NCI-H1930 (cell line): ENCODE results near the gene KLHL30.
"Not testable (repeated sequence)": the region's sequence is repeated elsewhere in the genome, so short reads cannot be mapped to it uniquely, and the experiment has no call there.

ENCODE experiments used
- DNase-seq, 2 experiments: peaks; one replicate each; lab custom pipeline; 2025; lab: John Stamatoyannopoulos, UW

KLHL30 gene

GRCh38 chr2:238102865-238103264 is 35.6 kb upstream of the KLHL30 start:
- DNase-seq, result no peak

DNA sequence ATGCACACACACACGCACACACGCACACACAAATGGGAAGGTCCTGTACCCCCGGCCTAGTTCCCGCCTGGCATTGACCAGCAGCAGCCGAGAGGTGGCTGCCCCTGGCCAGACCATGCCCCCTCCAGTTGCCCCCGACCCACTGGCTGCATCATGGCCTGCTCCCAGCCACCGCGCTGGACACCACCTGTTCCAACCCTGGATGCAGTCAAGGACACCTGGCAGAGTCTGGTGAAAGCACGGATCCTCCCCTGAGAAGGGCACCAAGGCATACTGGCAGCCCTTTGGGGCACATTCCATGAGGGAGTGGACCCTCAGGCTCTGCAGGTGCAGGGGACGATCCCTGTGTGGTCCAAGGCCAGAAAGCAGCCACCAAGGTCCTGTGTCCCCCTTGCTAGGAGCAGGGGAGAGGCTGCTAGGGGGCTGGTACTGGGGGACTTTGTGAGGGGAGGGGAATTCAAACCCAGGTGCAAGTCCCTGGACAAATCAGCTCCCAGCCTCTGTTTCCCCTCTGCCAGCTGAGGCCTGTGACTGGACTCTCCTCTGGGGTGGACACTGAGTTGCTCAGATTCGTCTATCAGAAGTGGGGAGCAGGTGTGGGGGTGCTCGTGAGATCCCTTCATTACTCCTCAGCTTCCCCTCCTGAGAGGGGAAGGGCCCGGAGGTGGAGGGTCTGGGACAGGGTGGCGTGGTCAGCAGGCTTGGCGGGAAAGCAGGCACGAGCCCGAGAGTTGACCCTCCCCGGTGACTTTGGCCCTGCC is 34.8 kb upstream of the KLHL30 start:
- no peak for DNase-seq

DNA sequence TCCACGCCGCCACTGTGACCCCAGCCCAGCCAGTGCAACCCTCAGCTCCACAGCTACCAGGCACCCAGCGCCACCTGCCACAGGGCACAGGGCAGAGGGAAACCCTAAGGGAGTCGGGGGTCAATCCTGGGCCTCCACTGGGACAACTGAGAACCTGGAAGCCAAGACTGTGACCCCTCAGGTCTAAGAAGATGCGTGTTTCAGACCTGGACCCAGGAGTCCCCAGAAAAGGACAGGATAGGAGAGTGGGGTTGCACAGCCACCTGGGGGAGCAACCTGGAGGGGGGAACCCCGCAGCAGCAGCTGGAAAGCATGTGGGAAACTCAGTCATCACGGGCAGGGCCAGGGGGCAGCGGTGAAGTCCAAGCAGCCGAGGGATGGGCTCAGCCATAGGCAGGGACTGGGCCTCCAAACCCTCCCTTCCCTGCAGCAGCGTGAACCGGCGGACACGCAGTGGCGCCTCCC is 34.2 kb upstream of the KLHL30 start:
- no peak for DNase-seq

DNA sequence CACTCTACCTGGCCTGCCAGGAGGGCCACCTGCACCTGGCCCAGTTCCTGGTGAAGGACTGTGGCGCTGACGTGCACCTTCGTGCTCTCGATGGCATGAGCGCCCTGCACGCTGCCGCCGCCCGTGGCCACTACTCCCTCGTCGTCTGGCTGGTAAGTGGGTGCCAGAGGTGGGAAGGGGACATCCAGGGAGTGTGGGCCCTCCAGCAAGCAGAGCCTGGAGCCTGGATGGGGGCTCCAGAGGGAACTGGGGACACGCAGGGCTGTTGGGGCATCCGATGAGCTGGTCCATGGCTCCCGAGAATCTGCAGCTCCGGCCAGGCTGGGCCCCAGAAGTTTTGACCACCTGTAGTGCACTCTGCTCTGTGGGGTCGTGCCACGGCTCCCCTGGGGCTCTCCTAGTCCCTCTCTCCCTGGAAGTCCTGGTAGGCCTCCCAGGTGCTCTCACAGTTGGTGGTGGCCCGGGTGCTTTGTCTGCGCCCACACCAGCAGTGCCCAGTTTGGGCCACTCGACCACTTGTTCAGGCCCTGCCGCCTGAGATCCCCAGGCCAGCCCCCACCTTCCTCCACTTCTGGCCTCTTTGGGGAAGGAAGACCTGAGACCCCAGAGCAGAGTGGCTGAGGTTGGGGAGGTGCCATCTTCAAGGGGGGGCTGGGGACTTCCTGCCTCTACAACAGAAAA is 33.6 kb upstream of the KLHL30 start:
- no peak for DNase-seq

GRCh38 chr2:238105506-238106338 is 32.7 kb upstream of the KLHL30 start:
- no peak for DNase-seq

DNA sequence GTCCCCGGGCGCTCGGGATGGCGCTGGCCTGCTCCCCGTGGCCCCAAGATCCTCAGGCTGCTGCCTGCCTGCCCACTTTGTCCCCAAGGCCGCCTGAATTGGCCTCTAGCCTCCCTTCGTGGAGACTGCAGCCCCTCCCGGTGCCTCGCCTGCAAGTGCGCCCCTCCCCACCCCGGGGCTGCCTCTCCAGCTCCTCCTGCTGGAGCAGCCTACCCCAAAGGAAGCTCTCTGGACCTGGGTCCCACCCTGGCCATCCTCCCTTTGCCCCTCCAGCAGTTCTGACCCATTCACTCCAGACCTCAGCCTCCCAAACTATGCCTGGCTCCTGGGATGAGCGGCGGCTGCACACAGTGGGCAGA is 32.1 kb upstream of the KLHL30 start:
- DNase-seq, result no peak

- DNase-seq, result no peak
Observed at GRCh38 chr2:238106698-238107524, 31.6 kb upstream of the KLHL30 start.

DNA sequence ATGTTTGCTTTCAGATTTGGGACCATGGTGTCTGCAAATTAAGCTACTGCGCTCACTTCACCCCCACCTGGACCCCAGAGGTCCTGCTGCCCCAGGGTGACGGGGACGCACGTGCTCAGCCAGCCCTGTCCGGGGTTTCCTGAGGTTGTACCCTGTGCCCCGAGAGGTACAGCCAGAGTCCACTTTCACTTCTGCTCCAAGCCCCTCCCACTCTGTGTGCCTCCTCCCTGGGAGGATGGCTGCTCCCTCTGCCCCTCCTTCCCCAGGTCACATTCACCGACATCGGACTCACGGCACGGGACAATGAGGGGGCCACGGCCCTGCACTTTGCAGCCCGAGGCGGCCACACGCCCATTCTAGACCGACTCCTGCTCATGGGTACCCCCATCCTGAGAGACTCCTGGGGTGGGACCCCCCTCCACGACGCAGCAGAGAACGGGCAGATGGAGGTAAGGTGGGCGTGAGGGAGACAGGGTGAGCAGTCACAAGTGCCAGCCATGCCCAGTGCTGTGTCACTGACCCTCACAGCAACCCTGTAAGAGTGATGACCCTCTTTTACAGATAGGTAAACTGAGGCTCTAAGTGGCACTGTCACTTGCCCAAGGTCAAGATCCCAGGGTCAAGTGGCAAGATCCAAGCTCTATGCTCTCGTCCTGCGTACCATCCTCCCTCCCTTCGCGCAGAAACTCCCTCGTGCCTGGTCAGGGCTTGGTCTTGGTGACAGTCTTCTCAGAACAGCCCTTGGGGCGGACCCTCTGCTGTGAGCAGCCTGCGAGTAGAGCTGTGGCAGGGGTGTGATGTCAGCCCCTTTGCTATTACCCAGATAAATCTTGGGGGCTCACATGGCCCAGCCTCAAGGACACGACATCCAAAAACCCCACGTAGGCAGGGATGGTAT is 30.7 kb upstream of the KLHL30 start:
- no peak for DNase-seq

DNA sequence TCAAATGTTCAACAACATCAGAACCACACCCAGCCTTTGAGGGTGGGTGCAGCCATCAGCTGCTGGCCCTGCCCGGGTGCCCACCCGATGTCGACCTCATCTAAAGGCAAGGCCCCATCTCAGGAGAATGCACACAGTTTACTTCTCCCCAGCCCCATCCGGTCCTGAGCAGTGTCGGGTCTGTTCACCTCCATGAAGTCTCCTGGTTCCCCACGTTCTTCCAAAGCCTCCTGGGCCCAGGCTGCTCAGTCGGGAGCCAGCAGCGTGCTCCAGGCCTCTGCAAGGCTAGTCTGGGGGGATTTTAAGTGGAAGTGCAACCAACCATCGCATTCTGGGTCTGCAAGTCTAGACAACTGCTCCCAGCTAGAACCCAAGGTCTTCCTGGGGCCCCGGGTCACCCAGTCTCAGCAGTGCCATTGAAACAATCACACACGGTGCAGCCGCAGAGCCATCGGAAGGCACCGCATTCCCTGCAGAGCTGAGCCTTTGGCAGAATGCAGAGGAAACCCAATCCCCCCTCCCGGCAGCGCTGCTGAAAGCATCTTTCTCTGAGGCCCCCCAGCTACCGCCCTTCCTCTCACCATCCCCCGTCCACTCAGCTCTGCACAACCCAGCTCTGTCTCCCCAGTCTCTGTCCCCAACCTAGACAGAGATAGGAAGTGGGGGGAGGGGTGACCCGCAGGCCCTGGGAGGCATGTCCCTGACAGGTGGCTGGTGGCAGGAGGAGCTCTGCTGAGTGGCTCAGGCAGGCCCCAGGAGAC is 29.9 kb upstream of the KLHL30 start:
- DNase-seq, result no peak

DNA sequence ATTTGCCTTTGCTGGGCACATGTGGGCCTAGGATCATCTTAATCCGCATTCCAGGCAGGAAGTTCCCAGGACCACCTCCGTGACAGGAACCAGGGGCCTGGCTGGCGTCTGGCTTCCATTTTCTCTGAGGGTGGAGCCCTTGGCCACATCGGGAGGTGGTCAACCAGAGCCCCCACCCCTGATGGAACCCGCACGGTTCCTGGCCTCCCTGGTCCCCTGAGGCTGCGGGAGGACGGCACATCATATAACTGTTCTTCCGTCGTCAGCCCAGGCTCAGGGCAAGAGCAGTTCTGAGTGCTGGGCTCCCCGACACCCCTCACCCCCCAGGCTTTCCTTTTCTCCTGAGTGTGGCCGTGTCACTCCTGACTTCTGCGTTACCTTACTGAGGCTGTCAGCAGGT is 24.9 kb upstream of the KLHL30 start:
- DNase-seq, result no peak

DNA sequence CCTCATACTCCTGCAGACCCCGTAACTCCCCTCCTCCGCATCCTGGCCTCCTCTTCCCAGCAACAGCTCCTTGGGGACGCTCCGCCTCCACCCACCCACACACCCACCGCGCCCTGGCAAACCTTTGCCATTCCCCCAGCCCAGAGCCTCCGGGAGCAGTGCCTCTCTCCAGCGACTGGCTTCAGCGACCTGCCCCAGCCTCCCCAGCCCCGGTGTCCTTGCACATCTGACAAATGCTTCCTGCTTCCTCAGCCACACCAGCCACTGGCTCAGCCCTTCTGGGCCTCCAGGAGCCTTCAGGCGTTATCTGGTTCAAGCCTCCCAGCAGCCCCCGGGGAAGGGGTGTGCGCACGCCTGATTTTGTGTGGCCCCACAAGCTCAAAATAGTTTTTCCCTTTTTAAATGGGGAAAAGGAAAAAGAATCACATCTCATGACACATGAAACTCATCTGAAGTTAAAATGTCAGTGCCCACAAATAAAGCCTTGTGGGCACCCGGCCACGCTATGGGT is 24.1 kb upstream of the KLHL30 start:
- no peak for DNase-seq

- DNase-seq, result no peak
Observed at GRCh38 chr2:238114851-238115660, 23.4 kb upstream of the KLHL30 start.

GRCh38 chr2:238115709-238116108 is 22.8 kb upstream of the KLHL30 start:
- not testable (repeated sequence) for DNase-seq

GRCh38 chr2:238116298-238117198 is 21.9 kb upstream of the KLHL30 start:
- DNase-seq, result no peak

DNA sequence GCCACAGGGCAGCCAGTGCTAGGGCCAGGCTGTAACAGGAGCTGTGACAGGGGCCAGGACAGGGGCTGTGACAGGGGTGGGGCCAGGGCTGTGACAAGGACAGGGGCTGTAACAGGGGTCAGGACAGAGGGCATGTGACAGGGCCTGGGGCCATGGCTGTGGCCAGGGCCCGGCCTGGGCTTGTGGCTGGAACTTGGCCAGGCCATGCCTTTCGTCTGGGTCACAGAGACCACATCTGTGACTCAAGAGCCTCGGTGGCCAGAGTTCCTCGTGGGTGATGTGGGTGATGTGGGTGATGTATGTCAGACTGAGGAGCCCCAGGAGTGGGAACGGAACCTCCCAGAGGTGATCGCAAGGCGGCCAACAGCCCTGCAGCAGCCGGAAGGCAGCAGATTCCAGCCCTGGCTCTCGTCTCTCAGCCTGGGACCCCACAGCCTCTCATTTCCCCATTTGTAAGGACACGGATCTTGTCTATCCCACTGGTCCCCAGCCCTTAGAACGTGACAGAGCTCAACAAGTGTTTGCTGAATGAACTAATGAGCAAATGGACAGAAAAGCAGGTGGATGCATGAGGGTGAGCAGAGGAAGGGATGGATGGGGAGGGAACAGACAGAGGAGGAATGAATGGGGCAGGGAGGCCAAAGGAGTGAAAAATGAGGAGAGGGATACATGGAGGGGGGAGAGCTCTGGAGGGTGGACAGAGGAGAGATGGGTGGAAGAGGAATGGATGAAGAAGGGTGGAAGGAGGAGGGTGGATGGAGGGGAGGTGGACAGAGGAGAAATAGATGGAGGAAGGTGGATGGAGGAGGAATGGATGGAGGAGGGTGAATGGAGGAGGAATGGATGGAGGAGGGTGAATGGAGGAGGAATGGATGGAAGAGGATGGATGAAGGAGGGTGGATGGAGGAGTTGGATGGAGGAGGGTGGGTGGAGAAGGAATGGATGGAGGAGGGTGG is 21.0 kb upstream of the KLHL30 start:
- no peak for DNase-seq

DNA sequence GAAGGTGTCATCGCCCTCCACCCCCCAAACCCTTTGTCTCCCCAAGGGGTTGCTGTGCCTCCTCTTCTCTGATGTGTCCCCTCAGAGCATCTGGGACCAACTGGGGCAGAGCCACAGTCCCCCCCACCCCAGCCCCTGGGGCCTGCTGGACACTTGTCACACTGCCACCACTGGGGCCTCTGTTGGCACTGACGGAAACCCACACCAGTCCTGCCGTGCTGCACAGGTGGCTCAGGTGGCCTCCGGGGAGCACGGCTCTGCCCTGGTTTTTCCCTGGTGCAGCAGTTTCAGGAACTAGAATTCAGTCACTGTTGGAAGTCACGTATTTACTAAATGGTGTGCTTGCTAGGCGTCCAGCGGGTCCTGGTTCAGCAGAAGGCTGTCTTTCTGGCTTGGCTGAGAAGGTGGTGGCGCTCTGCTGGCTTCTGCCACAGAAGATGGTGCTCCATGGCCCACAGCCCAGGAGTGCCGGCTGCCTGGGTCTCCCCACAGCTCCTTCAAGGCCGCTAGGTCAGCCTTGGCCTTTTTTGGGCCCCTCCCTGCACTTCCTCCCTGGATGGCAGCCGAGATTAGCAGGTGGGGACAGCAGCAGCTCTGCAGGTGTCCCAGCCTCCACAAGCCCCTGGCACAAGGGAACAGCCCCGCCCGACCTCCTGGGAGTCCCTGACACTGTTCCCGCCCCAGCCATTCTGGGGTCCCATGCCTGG is 18.6 kb upstream of the KLHL30 start:
- DNase-seq, result no peak
